COLO829 (cell line): Measurements from ENCODE around the gene CEBPE.

ENCODE experiments used
- DNase-seq: peaks from one replicate; pipeline ENCODE4 v3.0.0; 2012; ENCODE audit warnings: low spot score

The CEBPE gene

GRCh38 chr14:23101986-23102625, 16.9 kb downstream of the CEBPE start:
- DNase-seq: no peak

- no peak for DNase-seq
Measured at GRCh38 chr14:23101213-23101970, 17.7 kb downstream of the CEBPE start.

- DNase-seq: no peak
Measured at GRCh38 chr14:23099212-23099861, 19.7 kb downstream of the CEBPE start.

GRCh38 chr14:23097786-23098185, 21.3 kb downstream of the CEBPE start:
- DNase-seq: no peak

GRCh38 chr14:23095196-23096108, 23.6 kb downstream of the CEBPE start, which contains the start of gene C14orf119:
C14orf119 (plus strand) TSS chr14:23095505; CDS start chr14:23097659, 2,154 bp downstream.
- peak; percentile 100 for DNase-seq

GRCh38 chr14:23094666-23095195, 24.3 kb downstream of the CEBPE start, which contains the start of gene ACIN1:
ACIN1 (minus strand) TSS chr14:23095136; CDS start chr14:23095112, 24 bp downstream.
- peak; percentile 87 for DNase-seq

- DNase-seq: no peak
Measured at GRCh38 chr14:23093991-23094665, 24.9 kb downstream of the CEBPE start.

- no peak for DNase-seq
Measured at GRCh38 chr14:23093526-23093925, 25.5 kb downstream of the CEBPE start.

- DNase-seq: no peak
Measured at GRCh38 chr14:23093104-23093503, 26.0 kb downstream of the CEBPE start.

GRCh38 chr14:23091294-23092225, 27.5 kb downstream of the CEBPE start:
- DNase-seq: no peak

- DNase-seq: no peak
Measured at GRCh38 chr14:23090254-23090636, 28.8 kb downstream of the CEBPE start.

GRCh38 chr14:23089498-23090253, 29.4 kb downstream of the CEBPE start:
- no peak for DNase-seq

GRCh38 chr14:23086565-23086964, 32.5 kb downstream of the CEBPE start:
- no peak for DNase-seq

- no peak for DNase-seq
Measured at GRCh38 chr14:23085458-23085857, 33.6 kb downstream of the CEBPE start.

- DNase-seq: no peak
Measured at GRCh38 chr14:23080474-23080873, 38.6 kb downstream of the CEBPE start.

GRCh38 chr14:23079716-23080115, 39.3 kb downstream of the CEBPE start:
- no peak for DNase-seq

- peak; percentile 84 for DNase-seq
Measured at GRCh38 chr14:23078692-23079116, 40.4 kb downstream of the CEBPE start.

- DNase-seq: no peak
Measured at GRCh38 chr14:23077962-23078361, 41.1 kb downstream of the CEBPE start.

- no peak for DNase-seq
Measured at GRCh38 chr14:23076785-23077408, 42.2 kb downstream of the CEBPE start.
